HCT116 (cell line): ENCODE results near the gene SLC5A2. TPM values are rescaled to one million over a fixed set of nuclear protein-coding genes. Genes with fewer than 3 reads are reported as not detected.

Source experiments
- ATAC-seq: fragments of 200-7000 bp; cut with Tn5 transposase; 2 replicates; pipeline ENCODE4 v1.9.1; 2020; ENCODE audit warnings: mild to moderate bottlenecking, moderate library complexity
- BruUV-seq: library from RNA; stranded (reverse); fragments of 400-500 nt; replicated peaks from 2 replicates; lab custom pipeline; 2021; lab: Mats Ljungman, UMichigan
- CTCF ChIA-PET: fragments of 300-600 bp; sonication (Branson Sonifier 250); formaldehyde crosslinking; loops from one replicate; lab custom pipeline; 2021; ENCODE audit warnings: antibody characterized with exemption; lab: Charles Lee
- POLR2A ChIA-PET: fragments of 300-600, 350-600 bp; sonication (Branson Sonifier 250); formaldehyde crosslinking; loops from one replicate; lab custom pipeline; 2021; ENCODE audit warnings: antibody characterized with exemption; lab: Charles Lee
- RAD21 ChIA-PET, 2 experiments: fragments of 300-600 bp; sonication (Branson Sonifier 250); formaldehyde crosslinking; loops; one replicate each; lab custom pipeline; 2023; ENCODE audit warnings: low total read pairs in 2 of 2; ENCODE audit not compliant: uncharacterized antibody in 2 of 2, unreplicated experiment in 2 of 2, low non-redundant PET in 1 of 2; lab: Charles Lee
- DNase-seq: peaks from one replicate; pipeline ENCODE4 v3.0.0-alpha.2; 2010; ENCODE audit warnings: low read depth, low spot score
- H2AFZ ChIP-seq: fragments of 200-600 bp; shearing (Covaris generic), sonication (generic); 2 replicates; pipeline ENCODE4 v1.6.1; 2017; ENCODE audit warnings: low read depth, mixed run types, mixed read lengths, antibody characterized with exemption, low read length; ENCODE audit not compliant: poor library complexity, severe bottlenecking
- H3K27ac ChIP-seq: 2 replicates; pipeline ENCODE4 v1.5.1; 2012; ENCODE audit warnings: low read depth, low read length
- H3K27me3 ChIP-seq: fragments of 200-600 bp; sonication (generic); 2 replicates; pipeline ENCODE4 v1.6.1; 2016; ENCODE audit warnings: mixed run types, low read length, mixed read lengths; ENCODE audit not compliant: insufficient read depth
- H3K36me3 ChIP-seq, 2 experiments: fragments of 200-500 bp in 1 of 2; fragments of 200-600 bp in 1 of 2; sonication (Bioruptor generic) in 1 of 2; sonication (generic) in 1 of 2; 2 replicates each; pipeline versions ENCODE4 v1.5.1 to v1.6.1; 2014 to 2016; ENCODE audit warnings: low read length in 2 of 2, inconsistent platforms in 1 of 2, mixed read lengths in 1 of 2, mixed run types in 1 of 2; ENCODE audit not compliant: insufficient read depth in 2 of 2, control insufficient read depth in 1 of 2
- H3K4me1 ChIP-seq, 2 experiments: fragments of 200-600 bp in 1 of 2; sonication (generic) in 1 of 2; 2 replicates each; pipeline versions ENCODE4 v1.5.1 to v1.6.1; 2012 to 2017; ENCODE audit warnings: low read length in 2 of 2, inconsistent platforms in 1 of 2, mild to moderate bottlenecking in 1 of 2, mixed read lengths in 1 of 2, mixed run types in 1 of 2, moderate library complexity in 1 of 2; ENCODE audit not compliant: insufficient read depth in 2 of 2, control insufficient read depth in 1 of 2
- H3K4me2 ChIP-seq: fragments of 200-600 bp; sonication (generic); 2 replicates; pipeline ENCODE4 v1.6.1; 2017; ENCODE audit warnings: mixed run types, low read length, mixed read lengths
- H3K4me3 ChIP-seq, 2 experiments: fragments of 200-600 bp in 1 of 2; sonication (generic) in 1 of 2; replicated peaks in 1 of 2; 2 replicates each; pipeline ENCODE4 v1.5.1; 2011 to 2016; ENCODE audit warnings: low read length in 2 of 2, control low read depth in 1 of 2, low read depth in 1 of 2, mild to moderate bottlenecking in 1 of 2, mixed read lengths in 1 of 2, mixed run types in 1 of 2
- H3K79me2 ChIP-seq: fragments of 200-600 bp; sonication (generic); 2 replicates; pipeline ENCODE4 v1.6.1; 2017; ENCODE audit warnings: mild to moderate bottlenecking, mixed run types, low read length, moderate library complexity, mixed read lengths; ENCODE audit not compliant: insufficient read depth
- H3K9ac ChIP-seq: fragments of 200-600 bp; sonication (generic); 2 replicates; pipeline ENCODE4 v1.6.1; 2016; ENCODE audit warnings: low read length, mixed read lengths
- H3K9me2 ChIP-seq: fragments of 200-600 bp; sonication (generic), shearing (Covaris generic); 2 replicates; pipeline ENCODE4 v1.6.1; 2017; ENCODE audit warnings: mixed run types, mild to moderate bottlenecking, moderate library complexity; ENCODE audit not compliant: insufficient read depth
- H3K9me3 ChIP-seq, 2 experiments: fragments of 200-500 bp in 1 of 2; fragments of 200-600 bp in 1 of 2; sonication (Bioruptor generic) in 1 of 2; sonication (generic) in 1 of 2; 2 replicates each; pipeline ENCODE4 v1.6.1; 2014 to 2017; ENCODE audit warnings: low read length in 2 of 2, mixed read lengths in 2 of 2, inconsistent platforms in 1 of 2, low read depth in 1 of 2, mild to moderate bottlenecking in 1 of 2, mixed run types in 1 of 2, moderate library complexity in 1 of 2; ENCODE audit not compliant: control insufficient read depth in 1 of 2, insufficient read depth in 1 of 2
- H4K20me1 ChIP-seq: fragments of 200-600 bp; sonication (generic), shearing (Covaris generic); 2 replicates; pipeline ENCODE4 v1.6.1; 2017; ENCODE audit warnings: mixed run types, mild to moderate bottlenecking, moderate library complexity; ENCODE audit not compliant: insufficient read depth
- CBX3 ChIP-seq: IDR thresholded peaks from 2 replicates; pipeline ENCODE4 v1.6.1; 2012; ENCODE audit warnings: low read depth
- CEBPB ChIP-seq: IDR thresholded peaks from 2 replicates; pipeline ENCODE4 v1.6.1; 2012; ENCODE audit warnings: low read depth
- ELF1 ChIP-seq: IDR thresholded peaks from 2 replicates; pipeline ENCODE4 v1.6.1; 2012; ENCODE audit warnings: low read depth, borderline replicate concordance
- FOSL1 ChIP-seq: IDR thresholded peaks from 2 replicates; pipeline ENCODE4 v1.6.1; 2012; ENCODE audit warnings: low read depth
- POLR2AphosphoS5 ChIP-seq: IDR thresholded peaks from 2 replicates; pipeline ENCODE4 v1.6.1; 2011; ENCODE audit warnings: mild to moderate bottlenecking, low read depth, low read length, moderate library complexity
- RAD21 ChIP-seq: IDR thresholded peaks from 2 replicates; pipeline ENCODE4 v1.6.1; 2012; ENCODE audit warnings: low read depth, mild to moderate bottlenecking
- REST ChIP-seq: IDR thresholded peaks from 2 replicates; pipeline ENCODE4 v1.6.1; 2012; ENCODE audit warnings: low read depth
- SP1 ChIP-seq: IDR thresholded peaks from 2 replicates; pipeline ENCODE4 v1.6.1; 2012; ENCODE audit warnings: low read depth
- SRF ChIP-seq: IDR thresholded peaks from 2 replicates; pipeline ENCODE4 v1.6.1; 2012; ENCODE audit warnings: low read depth
- TCF7L2 ChIP-seq: IDR thresholded peaks from 2 replicates; pipeline ENCODE4 v1.7.0; 2011; ENCODE audit warnings: borderline replicate concordance, inconsistent platforms; ENCODE audit not compliant: insufficient read depth, insufficient read length; ENCODE audit errors: extremely low read depth
- ZBTB33 ChIP-seq: IDR thresholded peaks from 2 replicates; pipeline ENCODE4 v1.6.1; 2011; ENCODE audit warnings: mild to moderate bottlenecking, low read length, moderate library complexity; ENCODE audit not compliant: insufficient replicate concordance; ENCODE audit errors: extremely low read depth
- ZFX ChIP-seq: fragments of 450-650 bp; IDR thresholded peaks from 2 replicates; pipeline ENCODE4 v1.6.1; 2017
- ZNF274 ChIP-seq: fragments of 200-500 bp; sonication (Bioruptor generic); IDR thresholded peaks from 2 replicates; pipeline ENCODE4 v1.6.1; 2014; ENCODE audit warnings: mild to moderate bottlenecking, low read depth, low read length, inconsistent platforms
- intact Hi-C: fragments of 100-400 bp; cut with micrococcal nuclease; formaldehyde crosslinking; loops from 2 replicates; pipeline ENCODE4 v1.10.0; 2022
- total RNA-seq: library from RNA; stranded (reverse); gene quantifications from one replicate; pipeline ENCODE4 v1.2.1, GENCODE V29; 2021; ENCODE audit not compliant: unreplicated experiment
- TF ChIP-seq, protein P1 (sequence below): IDR thresholded peaks from 2 replicates; pipeline ENCODE4 v1.6.1; 2012
- TF ChIP-seq, protein P2 (sequence below): IDR thresholded peaks from 2 replicates; pipeline ENCODE4 v1.6.1; 2012

The SLC5A2 gene
- total RNA-seq, 1 experiment from 2014 or later, result 0.10 TPM

DNA sequence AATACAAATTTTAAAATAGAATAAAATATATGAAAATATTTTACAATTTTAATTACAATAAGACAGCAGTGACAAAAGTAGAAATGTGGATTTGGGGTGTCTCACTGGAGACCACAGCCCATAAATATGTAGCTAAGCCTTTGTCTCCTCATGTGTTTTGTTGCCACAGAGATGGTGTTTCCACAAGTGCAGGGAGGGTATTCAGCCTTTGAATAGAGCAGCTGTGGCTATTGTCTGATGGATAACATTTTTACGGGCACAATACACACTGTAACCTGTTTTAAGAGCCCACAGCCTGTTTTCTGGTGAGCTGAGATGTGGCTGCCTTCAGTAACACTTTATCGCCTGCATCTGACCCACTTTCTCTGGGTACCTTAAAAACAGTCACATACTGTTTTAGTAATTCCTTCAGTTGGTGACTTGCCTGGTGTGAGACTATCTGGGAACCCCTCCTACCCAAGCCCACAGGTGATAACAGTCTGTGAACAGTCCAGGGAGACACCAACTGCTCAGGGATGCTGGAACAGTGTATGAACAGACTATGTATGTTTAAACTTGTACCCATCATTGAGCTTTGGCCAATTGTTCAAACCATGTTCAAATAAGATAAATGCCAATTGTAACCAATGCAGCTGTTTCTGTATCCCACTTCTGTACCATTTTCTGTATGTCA is 37.0 kb downstream of the SLC5A2 start:
- Histone ChIP-seq H3K4me3 (no peak overlapping the region), H3K36me3 (no peaks in the 10 kb centered on the region), H2AFZ (no peak overlapping the region), H4K20me1 (no peaks in the 10 kb centered on the region), H3K4me1 (no peaks in the 10 kb centered on the region), H3K27me3 (no peaks in the 10 kb centered on the region), H3K27ac (no peak overlapping the region), H3K4me2 (no peak overlapping the region), H3K9ac (no peak overlapping the region), H3K9me2 (no peaks in the 10 kb centered on the region), H3K79me2 (no peaks in the 10 kb centered on the region), H3K9me3 (no peaks in the 10 kb centered on the region; a peak in 1 of 4 replicates)
- no peak for DNase-seq
- BruUV-seq, result no TSS peak
- intact Hi-C loops, result no loop called here
- ChIA-PET CTCF (no interaction called here), RAD21 (no interaction called here), POLR2A (no interaction called here)
- no peak for ATAC-seq
- no peak for TF ChIP-seq ZBTB33
- no peak for TF ChIP-seq CEBPB
- TF ChIP-seq SRF, result no peak
- no peak for TF ChIP-seq FOSL1
- TF ChIP-seq ZNF274, result no peak
- TF ChIP-seq ZFX, result no peak
- no peak for TF ChIP-seq CBX3
- TF ChIP-seq SP1, result no peak
- TF ChIP-seq, protein P1, sequence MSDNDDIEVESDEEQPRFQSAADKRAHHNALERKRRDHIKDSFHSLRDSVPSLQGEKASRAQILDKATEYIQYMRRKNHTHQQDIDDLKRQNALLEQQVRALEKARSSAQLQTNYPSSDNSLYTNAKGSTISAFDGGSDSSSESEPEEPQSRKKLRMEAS, result no peak
- TF ChIP-seq TCF7L2, result no peak
- no peak for TF ChIP-seq REST
- no peak for TF ChIP-seq ELF1
- TF ChIP-seq RAD21, result no peak
- no peak for TF ChIP-seq POLR2AphosphoS5
- TF ChIP-seq, protein P2, sequence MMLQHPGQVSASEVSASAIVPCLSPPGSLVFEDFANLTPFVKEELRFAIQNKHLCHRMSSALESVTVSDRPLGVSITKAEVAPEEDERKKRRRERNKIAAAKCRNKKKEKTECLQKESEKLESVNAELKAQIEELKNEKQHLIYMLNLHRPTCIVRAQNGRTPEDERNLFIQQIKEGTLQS, result no peak
